PC-3 (cell line): ENCODE results near the gene KLHDC8A.

Source experiments
- CTCF ChIP-seq: fragments of 300-600 bp; sonication (generic); conservative IDR thresholded peaks from 2 replicates; pipeline ENCODE4 v1.5.1; 2017; ENCODE audit warnings: antibody characterized with exemption, low read depth, mild to moderate bottlenecking, low read length
- EZH2 ChIP-seq: fragments of 300-600 bp; sonication (generic); IDR thresholded peaks from one replicate; pipeline ENCODE4 v1.6.1; 2017; ENCODE audit warnings: antibody characterized with exemption, mild to moderate bottlenecking, low read length; ENCODE audit not compliant: unreplicated experiment

GRCh38 chr1:205356440-205357139, at the start of gene KLHDC8A:
- TF ChIP-seq EZH2 (no peak), CTCF (no peak)
